Activated CD4-positive, CD25-positive, alpha-beta regulatory T cell (primary cell): ENCODE results near the gene C1QL1.

Source experiments
- DNase-seq, 4 experiments: peaks; one replicate each; lab custom pipeline; 2025; lab: John Stamatoyannopoulos, UW

The C1QL1 gene

GRCh38 chr17:44914148-44914547 is 54.0 kb downstream of the C1QL1 start:
- no peak for DNase-seq

- no peak for DNase-seq
Observed at GRCh38 chr17:44913676-44914075, 54.4 kb downstream of the C1QL1 start.

GRCh38 chr17:44912763-44913544 is 55.1 kb downstream of the C1QL1 start:
- no peak for DNase-seq

- DNase-seq = peak in 3 of 4 experiments; percentile 11 to 26 (median 24)
Observed at GRCh38 chr17:44911133-44912001, 56.7 kb downstream of the C1QL1 start.

GRCh38 chr17:44910231-44911106 is 57.6 kb downstream of the C1QL1 start:
- no peak for DNase-seq
